IMR-90 (cell line): ENCODE measurements around the gene ZNF350. TPM values are rescaled to one million over a fixed set of nuclear protein-coding genes. Genes with fewer than 3 reads are reported as not detected.

Experiments
- ATAC-seq: fragments of 200-7000 bp; cut with Tn5 transposase; 2 replicates; pipeline ENCODE4 v1.9.1; 2020; ENCODE audit warnings: low read depth, mild to moderate bottlenecking, moderate library complexity
- BruUV-seq: library from RNA; stranded (reverse); fragments of 400-500 nt; replicated peaks from 2 replicates; lab custom pipeline; 2021; lab: Mats Ljungman, UMichigan
- CTCF ChIA-PET: fragments of 300-600 bp; formaldehyde crosslinking; extraction: SDS; loops from one replicate; lab custom pipeline; 2021; ENCODE audit warnings: antibody characterized with exemption; lab: Yijun Ruan, JAX
- POLR2A ChIA-PET: fragments of 300-600 bp; sonication (Branson Sonifier 250); formaldehyde crosslinking; loops from one replicate; lab custom pipeline; 2022; ENCODE audit warnings: antibody characterized with exemption; ENCODE audit not compliant: unreplicated experiment; lab: Charles Lee
- DNase-seq: peaks from one replicate; pipeline ENCODE4 v3.0.0; 2013
- H2AFZ ChIP-seq: replicated peaks from 2 replicates; pipeline ENCODE3; 2013; ENCODE audit warnings: low read length, mild to moderate bottlenecking; ENCODE audit not compliant: poor library complexity
- H2AK5ac ChIP-seq: 2 replicates; pipeline ENCODE4 v1.6.1; 2013; ENCODE audit warnings: low read depth, low read length, inconsistent platforms
- H2AK9ac ChIP-seq: replicated peaks from 2 replicates; pipeline ENCODE3; 2013; ENCODE audit warnings: mild to moderate bottlenecking, low read depth, low read length, moderate library complexity; ENCODE audit not compliant: poor library complexity
- H2BK120ac ChIP-seq: 2 replicates; pipeline ENCODE4 v1.6.1; 2013; ENCODE audit warnings: low read depth, low read length, inconsistent platforms
- H2BK15ac ChIP-seq: 3 replicates; pipeline ENCODE4 v1.6.1; 2013; ENCODE audit warnings: low read depth, low read length, inconsistent platforms
- H2BK20ac ChIP-seq: 2 replicates; pipeline ENCODE4 v1.6.1; 2013; ENCODE audit warnings: low read depth, mild to moderate bottlenecking, inconsistent platforms, low read length, moderate library complexity
- H2BK5ac ChIP-seq: 2 replicates; pipeline ENCODE4 v1.6.1; 2013; ENCODE audit warnings: mild to moderate bottlenecking, low read depth, low read length, inconsistent platforms; ENCODE audit not compliant: poor library complexity, severe bottlenecking
- H3K14ac ChIP-seq: replicated peaks from 2 replicates; pipeline ENCODE4 v1.6.1; 2013; ENCODE audit warnings: low read depth, low read length, inconsistent platforms
- H3K18ac ChIP-seq: 2 replicates; pipeline ENCODE4 v1.6.1; 2013; ENCODE audit warnings: low read depth, low read length, control low read depth
- H3K23ac ChIP-seq: 2 replicates; pipeline ENCODE4 v1.6.1; 2013; ENCODE audit warnings: low read depth, low read length, inconsistent platforms
- H3K27ac ChIP-seq: 2 replicates; pipeline ENCODE4 v1.5.1; 2013; ENCODE audit warnings: mild to moderate bottlenecking, control low read depth, low read length; ENCODE audit not compliant: insufficient read depth
- H3K27me3 ChIP-seq: 2 replicates; pipeline ENCODE4 v1.6.1; 2013; ENCODE audit warnings: low read length; ENCODE audit not compliant: control insufficient read depth, insufficient read depth
- H3K36me3 ChIP-seq: 2 replicates; pipeline ENCODE4 v1.6.1; 2013; ENCODE audit warnings: low read length, mixed read lengths; ENCODE audit not compliant: control insufficient read depth, insufficient read depth
- H3K4ac ChIP-seq: 2 replicates; pipeline ENCODE4 v1.6.1; 2013; ENCODE audit warnings: low read depth, low read length, inconsistent platforms
- H3K4me1 ChIP-seq: 2 replicates; pipeline ENCODE4 v1.6.1; 2013; ENCODE audit warnings: low read length, mixed read lengths; ENCODE audit not compliant: control insufficient read depth, insufficient read depth
- H3K4me2 ChIP-seq: 2 replicates; pipeline ENCODE4 v1.6.1; 2013; ENCODE audit warnings: low read depth, mild to moderate bottlenecking, control low read depth, low read length, moderate library complexity
- H3K4me3 ChIP-seq: 2 replicates; pipeline ENCODE4 v1.5.1; 2013; ENCODE audit warnings: low read depth, mild to moderate bottlenecking, control low read depth, low read length, moderate library complexity; ENCODE audit not compliant: insufficient read depth
- H3K56ac ChIP-seq: 2 replicates; pipeline ENCODE4 v1.6.1; 2013; ENCODE audit warnings: low read length, inconsistent platforms; ENCODE audit not compliant: insufficient read depth; ENCODE audit errors: extremely low read depth
- H3K79me1 ChIP-seq, 2 experiments: 2 replicates each; pipeline ENCODE4 v1.6.1; 2013; ENCODE audit warnings: low read length in 2 of 2, inconsistent platforms in 1 of 2, low read depth in 1 of 2
- H3K9ac ChIP-seq: 2 replicates; pipeline ENCODE4 v1.6.1; 2013; ENCODE audit warnings: low read depth, low read length, control low read depth
- H3K9me1 ChIP-seq: 2 replicates; pipeline ENCODE4 v1.6.1; 2013; ENCODE audit warnings: low read length, inconsistent platforms; ENCODE audit not compliant: insufficient read depth
- H3K9me3 ChIP-seq: 2 replicates; pipeline ENCODE4 v1.6.1; 2013; ENCODE audit warnings: low read length; ENCODE audit not compliant: control insufficient read depth, insufficient read depth
- H4K20me1 ChIP-seq: 2 replicates; pipeline ENCODE4 v1.6.1; 2013; ENCODE audit warnings: low read length, inconsistent platforms; ENCODE audit not compliant: insufficient read depth
- H4K5ac ChIP-seq: 2 replicates; pipeline ENCODE4 v1.6.1; 2013; ENCODE audit warnings: mild to moderate bottlenecking, low read depth, low read length, control low read depth
- H4K8ac ChIP-seq, 2 experiments: 2 replicates each; pipeline ENCODE4 v1.6.1; 2013; ENCODE audit warnings: low read depth in 2 of 2, low read length in 2 of 2, control low read depth in 1 of 2, inconsistent platforms in 1 of 2
- H4K91ac ChIP-seq: 2 replicates; pipeline ENCODE4 v1.6.1; 2013; ENCODE audit warnings: low read depth, low read length, inconsistent platforms; ENCODE audit not compliant: insufficient read depth
- BHLHE40 ChIP-seq: fragments of 150-350 bp; IDR thresholded peaks from 2 replicates; pipeline ENCODE4 v1.6.1; 2016; ENCODE audit warnings: mild to moderate bottlenecking, low read depth, low read length
- CTCF ChIP-seq: conservative IDR thresholded peaks from 2 replicates; pipeline ENCODE4 v1.5.1; 2012; ENCODE audit warnings: mild to moderate bottlenecking, low read depth, low read length, improper control_type of control experiment
- MAFK ChIP-seq: IDR thresholded peaks from 2 replicates; pipeline ENCODE4 v1.6.1; 2012; ENCODE audit warnings: low read depth, low read length, improper control_type of control experiment
- MAZ ChIP-seq: IDR thresholded peaks from 2 replicates; pipeline ENCODE4 v1.6.1; 2012; ENCODE audit warnings: low read depth, mild to moderate bottlenecking, low read length, improper control_type of control experiment, moderate library complexity, borderline replicate concordance
- MXI1 ChIP-seq: IDR thresholded peaks from 2 replicates; pipeline ENCODE4 v1.6.1; 2012; ENCODE audit warnings: low read depth, mild to moderate bottlenecking, low read length, moderate library complexity, borderline replicate concordance
- WGBS, 2 experiments: methylation state at CpG; one replicate each; pipeline versions ENCODE4 v1.1.5 to v1.1.7; 2013; ENCODE audit warnings: missing lambda C conversion rate in 2 of 2; ENCODE audit not compliant: insufficient read length in 1 of 2; ENCODE audit errors: extremely low coverage in 2 of 2; 5-methylcytosine and 5-hydroxymethylcytosine counted together
- dilution Hi-C: fragments of 300-500 bp; cut with HindIII; formaldehyde crosslinking; loops from one replicate; pipeline ENCODE4 v1.14.3; 2018; ENCODE audit warnings: low sequenced_read_pairs; ENCODE audit not compliant: unreplicated experiment
- in situ Hi-C: fragments of 300-500 bp; cut with MboI; formaldehyde crosslinking; loops from 3 replicates; pipeline ENCODE4 v1.14.3; 2019; ENCODE audit warnings: low sequenced_read_pairs, inconsistent platforms, mixed read lengths
- intact Hi-C: fragments of 100-400 bp; cut with micrococcal nuclease; formaldehyde crosslinking; loops from 2 replicates; pipeline ENCODE4 v1.10.0; 2022
- polyA plus RNA-seq, 3 experiments: library from polyadenylated mRNA; depleted of rRNA; stranded (reverse); fragments of >200 nt; gene quantifications; 2 replicates each; pipeline ENCODE4 v1.2.3, GENCODE V29; 2012; ENCODE audit warnings: low replicate concordance in 1 of 3
- total RNA-seq: library from RNA; depleted of rRNA; stranded (reverse); fragments of >200 nt; gene quantifications from 2 replicates; pipeline ENCODE4 v1.2.3, GENCODE V29; 2012

Gene ZNF350
- total and polyA plus RNA-seq, 2 of the 4 experiments (the other 2 are of a cell fraction), result 4.7 to 14.0 TPM

- peaks cover 3% of the 10 kb centered on the region for H3K36me3 ChIP-seq
- in situ Hi-C loops, result no loop called here
- DNase-seq (no peak), ATAC-seq (peak; percentile 22)
- no peak overlapping the region for H3K18ac ChIP-seq
- H3K4me1 ChIP-seq, result no peaks in the 10 kb centered on the region
- ChIA-PET POLR2A (no interaction called here), CTCF (no interaction called here)
- H3K56ac ChIP-seq, result peak overlapping the region; percentile 70; the same call in 1 of the 2 replicates
- peak overlapping the region; percentile 71 for H2BK5ac ChIP-seq
- TSS peak; percentile 51 for BruUV-seq
- peaks cover 1% of the 10 kb centered on the region; the same call in 1 of the 2 replicates for H3K9me3 ChIP-seq
- H4K8ac ChIP-seq, result peak overlapping the region; percentile 86 to 99; a peak in 2 of 4 replicates
- H3K14ac ChIP-seq, result peak overlapping the region; percentile 97; the same call in 1 of the 2 replicates
- peaks cover 11 to 14% of the 10 kb centered on the region in 2 experiments for H3K79me1 ChIP-seq
- H3K27ac ChIP-seq, result peak overlapping the region; percentile 82
- no peaks in the 10 kb centered on the region for H3K9me1 ChIP-seq
- peak overlapping the region; percentile 83 for H3K4me2 ChIP-seq
- no peaks in the 10 kb centered on the region for H3K27me3 ChIP-seq
- H3K23ac ChIP-seq, result peak overlapping the region; percentile 89
- H2AK5ac ChIP-seq, result no peak overlapping the region
- intact Hi-C loops, result no loop called here
- peak overlapping the region; percentile 66 for H2AK9ac ChIP-seq
- no peak overlapping the region for H2BK15ac ChIP-seq
- H2AFZ ChIP-seq, result peak overlapping the region; percentile 100
- peak overlapping the region; percentile 94 for H3K9ac ChIP-seq
- dilution Hi-C loops, result no loop called here
- no peak overlapping the region for H4K91ac ChIP-seq
- H3K4me3 ChIP-seq, result peak overlapping the region; percentile 98
- peak overlapping the region; percentile 86; the same call in 1 of the 2 replicates for H3K4ac ChIP-seq
- TF ChIP-seq CTCF (no peak), MXI1 (no peak), MAZ (no peak), BHLHE40 (no peak), MAFK (no peak)
- no peak overlapping the region for H2BK20ac ChIP-seq
- 10% methylated on average over 5 of the region's 9 CpGs; no CpG with 5 or more reads in 1 of the 2 experiments for WGBS, 2 experiments
- no peak overlapping the region for H4K5ac ChIP-seq
- no peak overlapping the region for H2BK120ac ChIP-seq
- no peaks in the 10 kb centered on the region for H4K20me1 ChIP-seq
Measured at GRCh38 chr19:52007451-52007805, 20.8 kb upstream of the ZNF350 start.
